VCaP (cell line): Measurements from ENCODE around the gene MAP2K3.

Experiments used
- H3K27ac ChIP-seq: fragments of 450-650 bp; 2 replicates; pipeline ENCODE4 v1.5.1; 2017
- CTCF ChIP-seq: fragments of 450-650 bp; conservative IDR thresholded peaks from 2 replicates; pipeline ENCODE4 v1.5.1; 2017; ENCODE audit warnings: mild to moderate bottlenecking, moderate library complexity

Gene MAP2K3

GRCh38 chr17:21289902-21290571 lies 5.5 kb downstream of the MAP2K3 start:
- no peak overlapping the region for H3K27ac ChIP-seq
- TF ChIP-seq CTCF: no peak

GRCh38 chr17:21291357-21291756 lies 6.8 kb downstream of the MAP2K3 start:
- no peak overlapping the region for H3K27ac ChIP-seq
- TF ChIP-seq CTCF: no peak

DNA sequence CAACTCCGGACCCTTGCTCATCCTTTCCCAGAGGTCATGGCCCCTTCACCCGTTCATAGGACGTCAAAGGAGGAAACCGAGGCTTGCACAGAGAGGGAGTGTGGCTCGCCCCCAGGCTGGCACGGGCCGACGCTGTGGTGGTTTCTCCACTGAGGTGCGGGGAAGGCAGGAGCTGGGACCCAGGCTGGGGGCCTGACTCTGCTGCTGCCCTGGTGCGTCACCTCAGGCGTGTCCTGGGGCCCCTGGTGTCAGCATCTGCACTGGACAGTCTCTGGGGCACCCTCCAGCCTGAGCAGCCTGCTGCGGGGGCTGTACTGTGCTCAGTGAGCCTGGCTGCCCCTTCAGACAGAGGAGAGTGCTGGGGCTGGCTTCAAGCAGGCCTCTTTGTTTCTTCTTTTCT lies 7.4 kb downstream of the MAP2K3 start:
- no peak overlapping the region for H3K27ac ChIP-seq
- TF ChIP-seq CTCF: no peak

DNA sequence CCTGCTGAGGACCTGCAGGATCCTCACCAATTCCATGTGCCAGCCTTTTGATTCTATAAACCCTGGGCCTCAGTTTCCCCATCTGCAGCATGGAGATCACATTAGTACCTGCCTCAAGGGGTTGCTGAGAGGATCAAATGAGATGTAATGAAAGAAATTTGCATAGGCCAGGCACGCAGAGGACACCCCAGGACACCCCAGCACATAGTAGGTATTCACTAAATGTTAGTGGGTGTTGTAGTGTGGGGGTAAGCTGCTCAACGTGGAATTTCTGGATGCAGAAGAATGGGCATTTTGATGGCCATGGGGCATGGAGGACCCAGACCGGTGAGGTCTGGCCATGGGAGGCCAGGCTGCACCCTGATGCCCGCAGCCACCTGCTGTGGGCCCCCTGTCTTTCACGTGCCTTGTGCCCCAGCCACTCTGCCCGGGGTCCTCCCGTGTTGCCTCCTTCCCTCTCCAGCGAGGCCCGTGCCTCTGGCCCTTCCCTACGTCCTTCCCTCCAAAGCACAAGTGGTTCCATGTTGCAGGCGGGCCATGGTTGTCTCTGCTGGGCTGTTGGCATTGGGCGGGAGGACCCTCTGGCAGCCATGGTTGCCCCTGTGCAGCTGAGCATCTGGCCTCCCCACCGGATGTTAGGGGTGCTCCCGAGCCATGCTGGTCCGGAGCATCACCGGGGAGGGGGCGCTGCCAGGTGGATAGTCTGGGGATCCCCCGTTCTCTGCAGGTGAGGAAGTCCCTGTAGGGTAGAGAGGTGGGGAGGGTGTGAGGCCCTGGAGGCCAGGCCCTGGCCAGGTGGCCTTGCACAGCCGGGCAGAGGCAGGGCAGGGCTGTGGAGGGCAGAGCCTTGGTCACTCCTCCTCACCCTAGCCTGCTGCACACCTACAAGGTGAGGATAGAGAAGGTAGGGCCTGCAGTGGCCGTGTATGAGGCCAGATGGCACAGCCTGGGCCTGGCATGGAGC lies 8.6 kb downstream of the MAP2K3 start:
- no peak overlapping the region for H3K27ac ChIP-seq
- no peak for TF ChIP-seq CTCF

- TF ChIP-seq CTCF: no peak
These were observed 9.3 kb downstream of the MAP2K3 start for GRCh38 chr17:21293831-21294210.

GRCh38 chr17:21294321-21295035 lies 10.0 kb downstream of the MAP2K3 start:
- H3K27ac ChIP-seq: no peak overlapping the region
- TF ChIP-seq CTCF: no peak

More at GRCh38 chr17:21293831-21294210, 9.3 kb downstream of the MAP2K3 start:
- no peak overlapping the region for H3K27ac ChIP-seq
